Right kidney (tissue), 1 donor: ENCODE results near the gene ASTN2.

Experiments used
- DNase-seq: peaks from one replicate; pipeline ENCODE4 v3.0.0-alpha.2; 2016

The ASTN2 gene

GRCh38 chr9:117415358-117415914 lies 579 bp upstream of the ASTN2 start:
- peak; percentile 42 for DNase-seq

- peak; percentile 70 for DNase-seq
These were observed 494 bp downstream of the ASTN2 start for GRCh38 chr9:117414220-117414905.

DNA sequence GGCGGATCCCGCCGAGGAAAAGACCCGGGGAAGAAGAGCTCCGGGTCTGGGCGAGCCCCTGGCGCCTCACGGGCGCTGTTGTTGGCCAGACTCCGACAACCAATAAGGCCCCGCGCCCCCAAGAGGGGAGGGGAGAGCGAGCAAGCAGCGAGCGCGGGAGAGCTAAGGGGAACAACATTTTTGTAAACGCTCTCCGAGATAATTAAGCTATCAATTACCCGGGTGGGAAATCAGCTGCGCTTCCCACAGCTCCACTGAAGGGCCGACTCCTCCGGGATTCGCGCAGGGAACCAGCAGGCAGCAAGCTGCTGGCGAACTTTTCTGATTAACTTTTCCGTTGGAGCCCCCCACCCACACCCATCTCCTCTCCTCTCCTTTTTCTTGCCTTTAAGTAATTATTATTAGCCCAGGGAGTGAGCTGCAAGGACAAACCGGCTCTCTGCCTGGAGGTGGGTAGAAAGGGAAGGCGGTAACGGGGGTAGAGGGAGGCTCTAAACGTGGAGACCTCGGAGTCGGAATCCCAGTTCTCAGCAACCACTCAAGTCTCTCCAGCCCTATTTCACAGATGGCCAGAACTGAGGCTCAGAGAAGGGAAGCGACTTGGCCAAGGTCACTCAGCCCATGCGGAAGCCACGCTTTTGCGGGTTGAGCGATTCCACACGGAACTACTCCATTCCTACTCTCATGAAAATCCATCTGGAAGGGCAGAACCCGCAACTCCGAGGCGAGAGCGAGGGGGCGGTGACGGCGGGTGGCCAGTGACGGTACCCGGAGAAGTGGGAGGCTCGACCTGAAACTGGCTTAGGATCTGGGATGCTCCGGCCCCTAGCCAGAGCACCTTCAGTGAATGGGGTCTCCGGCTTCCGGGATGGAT lies 1.3 kb downstream of the ASTN2 start:
- peak; percentile 59 for DNase-seq

- DNase-seq = peak; percentile 48
These were observed 2.0 kb downstream of the ASTN2 start for GRCh38 chr9:117412841-117413240.

DNA sequence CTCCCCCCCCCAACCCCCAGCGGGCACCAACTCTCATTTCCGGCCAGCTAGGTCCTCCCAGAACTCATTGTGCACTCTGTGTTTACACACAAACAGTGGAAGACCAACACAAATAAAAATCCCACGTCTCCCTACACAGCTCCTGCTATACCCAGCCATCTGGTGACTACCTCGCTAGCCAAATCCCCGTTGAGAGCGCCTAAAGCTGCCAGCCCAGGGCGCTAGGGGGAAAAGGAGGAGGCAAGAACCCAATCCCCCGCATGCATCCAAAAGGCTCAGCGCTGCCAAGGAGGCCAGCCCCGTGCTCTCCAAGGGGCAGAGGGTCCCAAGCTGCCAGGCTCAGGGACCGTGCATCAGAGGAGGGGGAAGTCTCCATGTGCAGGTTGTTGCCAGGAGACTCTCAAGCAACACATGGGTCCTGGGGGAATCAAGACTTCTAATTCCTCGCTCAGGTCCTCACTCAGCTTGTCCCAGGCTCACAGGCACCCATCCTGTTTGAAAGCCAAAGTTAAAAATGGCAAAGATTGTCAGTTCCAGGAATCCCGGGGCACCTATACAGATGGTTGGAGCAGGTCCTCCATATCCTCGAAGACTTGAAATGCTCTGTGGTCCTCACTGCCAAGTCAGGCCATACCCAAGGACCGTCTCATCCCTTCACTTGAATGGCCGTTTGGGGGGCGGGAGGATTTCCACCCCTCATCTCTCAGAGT lies 2.7 kb downstream of the ASTN2 start:
- DNase-seq = peak; percentile 9

DNA sequence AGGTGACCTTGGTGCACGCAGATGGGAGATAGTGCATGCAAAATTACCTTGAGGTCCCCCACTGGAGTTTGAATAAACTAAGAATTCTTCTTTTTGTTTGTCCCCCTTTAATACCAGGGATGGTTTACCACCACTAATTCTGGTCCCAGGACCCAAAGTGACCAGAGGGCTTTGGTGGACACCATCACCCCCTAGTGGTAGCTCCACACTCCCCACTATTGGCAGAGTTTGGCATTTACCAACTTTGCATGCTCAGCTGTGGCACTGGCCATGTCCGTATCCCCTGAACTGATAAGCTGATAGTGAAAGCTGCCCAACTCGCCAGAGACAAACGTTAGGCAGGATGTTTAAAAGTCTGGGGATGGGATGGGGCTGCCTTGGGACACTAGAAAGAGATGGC lies 3.3 kb downstream of the ASTN2 start:
- DNase-seq = peak; percentile 16

- no peak for DNase-seq
These were observed 5.5 kb downstream of the ASTN2 start for GRCh38 chr9:117409321-117409720.

DNA sequence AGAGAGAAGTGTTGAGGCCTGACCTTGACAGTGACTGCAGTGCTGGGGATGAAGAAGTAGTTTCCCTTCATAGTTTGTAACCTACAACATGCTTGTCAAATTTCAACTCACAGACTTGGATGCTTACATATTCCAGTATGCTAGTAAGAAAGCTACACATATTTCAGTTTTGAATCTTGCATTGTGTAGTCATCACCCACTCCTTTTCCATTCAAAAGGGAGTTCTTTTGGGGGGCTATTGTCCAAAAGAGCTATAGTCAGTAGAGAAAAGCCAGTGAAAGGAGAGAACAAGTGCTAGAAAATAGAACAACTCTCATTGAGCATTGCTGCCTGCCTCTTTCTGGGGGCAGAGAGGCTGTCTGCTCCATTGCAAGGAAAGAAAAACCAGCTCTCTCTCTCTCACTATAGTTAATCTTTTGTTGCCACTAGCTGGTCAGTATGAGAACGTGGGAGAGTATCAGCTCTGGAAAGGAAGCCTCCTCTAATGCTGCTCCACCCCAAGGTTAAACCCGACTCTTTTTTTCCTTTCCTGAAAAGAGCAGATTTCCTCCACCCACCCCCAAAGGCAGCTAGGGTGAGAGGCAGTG lies 7.3 kb downstream of the ASTN2 start:
- DNase-seq = no peak

DNA sequence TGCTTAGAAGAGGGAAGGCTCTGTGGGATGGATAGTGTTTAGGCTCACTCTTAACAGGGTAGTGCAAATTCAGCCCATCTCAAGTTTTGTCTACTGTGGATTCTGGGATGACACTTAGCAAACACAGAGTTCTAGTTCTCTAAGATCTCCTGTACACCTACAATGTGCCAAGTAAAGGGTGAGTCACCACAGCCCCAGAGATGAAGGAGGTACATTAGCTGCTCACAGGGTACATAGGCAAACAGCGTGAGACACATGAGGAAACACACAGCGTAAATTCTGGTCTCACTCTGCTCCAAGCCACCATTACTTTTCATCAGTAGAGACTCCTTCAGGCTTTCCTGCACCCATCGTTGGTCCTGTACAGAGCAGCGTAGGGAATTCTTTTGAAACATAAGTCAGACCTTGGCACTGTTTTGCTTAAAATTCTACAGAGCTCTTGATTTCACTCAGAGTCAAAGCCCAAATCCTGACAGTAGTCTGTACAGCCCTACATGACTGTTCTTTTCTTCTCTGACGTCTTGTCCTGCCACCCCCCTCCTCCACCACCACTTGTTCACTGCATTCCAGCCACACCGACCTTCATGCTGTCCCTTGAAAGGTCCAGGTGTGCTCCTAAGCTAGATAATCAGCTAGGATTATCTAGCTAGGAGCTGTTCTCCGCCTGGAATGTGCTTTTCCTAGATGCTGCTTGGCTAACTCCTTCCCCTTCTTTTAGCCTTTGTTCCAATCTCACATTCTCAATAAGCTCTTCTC lies 8.7 kb downstream of the ASTN2 start:
- DNase-seq = no peak

DNA sequence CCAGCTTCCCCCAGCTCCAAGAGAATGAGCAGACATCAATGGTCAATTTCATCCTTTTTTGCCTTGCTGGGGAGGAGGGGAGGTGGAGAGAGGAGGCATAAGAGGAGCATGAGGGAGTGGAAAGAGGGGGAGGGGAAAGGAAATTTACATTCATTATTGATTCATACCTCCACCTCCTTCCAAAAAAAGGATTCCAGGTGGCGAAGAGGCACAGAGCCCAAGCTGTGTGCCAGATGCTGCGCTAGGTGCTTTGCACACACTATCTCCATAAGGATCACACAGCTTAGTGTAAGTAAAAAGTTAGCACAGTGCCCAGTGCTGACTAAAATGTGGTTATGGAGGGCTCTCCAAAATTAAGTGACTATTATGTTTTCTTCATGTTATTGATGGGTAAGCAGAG lies 11.0 kb downstream of the ASTN2 start:
- DNase-seq = no peak

- no peak for DNase-seq
These were observed 11.4 kb downstream of the ASTN2 start for GRCh38 chr9:117403403-117403811.

DNA sequence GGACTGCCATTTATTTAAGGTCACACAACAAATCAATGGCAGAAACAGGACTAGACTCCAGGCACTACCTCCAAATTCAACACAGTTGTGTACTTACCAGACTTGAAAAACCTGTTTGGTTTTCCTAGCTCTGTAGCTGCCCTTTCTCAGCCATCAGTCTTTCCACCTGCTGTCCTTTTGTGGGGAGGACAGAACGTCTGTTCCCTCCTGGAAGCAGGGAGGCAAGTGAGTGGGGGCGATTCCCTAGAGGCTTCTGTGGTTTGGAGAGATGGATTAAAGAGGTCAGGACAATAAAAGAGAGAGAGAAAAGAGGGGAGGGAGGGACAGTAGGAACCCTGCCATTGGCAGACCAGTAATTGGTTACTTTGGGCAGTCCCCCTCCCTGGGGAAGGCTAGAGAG lies 14.7 kb downstream of the ASTN2 start:
- no peak for DNase-seq

DNA sequence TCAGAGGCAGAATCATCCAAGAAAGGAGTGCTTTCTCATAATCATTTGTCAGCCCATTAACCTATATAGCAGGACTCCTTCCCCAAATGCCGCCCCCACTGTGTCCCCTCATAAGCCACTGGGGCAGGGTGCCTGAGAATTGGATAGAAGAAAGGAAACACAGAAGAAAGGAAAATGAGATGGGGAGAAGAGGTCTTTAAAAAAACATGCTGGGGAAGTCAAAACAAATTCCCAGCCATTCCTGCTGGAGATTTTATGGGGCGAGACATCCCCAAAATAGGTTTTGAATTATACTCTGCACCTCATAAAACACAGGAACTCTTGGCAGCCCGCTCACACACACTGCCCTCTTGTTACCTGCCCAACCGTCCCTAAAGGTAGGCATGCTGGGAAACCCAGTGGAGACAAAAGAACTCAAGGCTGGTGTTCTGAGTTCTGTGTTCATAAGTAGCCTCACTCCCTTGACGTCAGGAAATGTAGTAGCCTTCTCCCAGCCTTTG lies 19.7 kb downstream of the ASTN2 start:
- DNase-seq = peak; percentile 18

DNA sequence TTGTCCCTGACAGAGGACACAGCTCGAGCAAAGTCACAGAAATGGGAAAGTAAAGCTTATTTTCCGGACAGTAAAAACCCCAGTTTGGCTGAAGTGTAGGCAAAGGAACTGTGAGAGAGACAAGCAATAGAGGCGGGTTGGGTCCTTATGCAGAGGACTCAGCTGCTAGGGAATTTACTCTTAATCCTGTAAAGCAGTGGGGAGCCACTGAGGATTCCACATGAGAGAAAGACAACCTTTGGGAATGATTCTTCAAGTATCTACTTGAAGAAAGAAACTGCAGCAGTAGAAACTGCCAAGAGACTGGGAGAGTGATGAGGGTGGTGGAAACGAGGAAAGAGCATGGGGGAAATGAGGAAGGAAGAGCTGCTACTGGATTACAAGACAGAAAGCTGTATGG lies 20.2 kb downstream of the ASTN2 start:
- DNase-seq = peak; percentile 18

GRCh38 chr9:117392992-117393391 lies 21.9 kb downstream of the ASTN2 start:
- DNase-seq = no peak

DNA sequence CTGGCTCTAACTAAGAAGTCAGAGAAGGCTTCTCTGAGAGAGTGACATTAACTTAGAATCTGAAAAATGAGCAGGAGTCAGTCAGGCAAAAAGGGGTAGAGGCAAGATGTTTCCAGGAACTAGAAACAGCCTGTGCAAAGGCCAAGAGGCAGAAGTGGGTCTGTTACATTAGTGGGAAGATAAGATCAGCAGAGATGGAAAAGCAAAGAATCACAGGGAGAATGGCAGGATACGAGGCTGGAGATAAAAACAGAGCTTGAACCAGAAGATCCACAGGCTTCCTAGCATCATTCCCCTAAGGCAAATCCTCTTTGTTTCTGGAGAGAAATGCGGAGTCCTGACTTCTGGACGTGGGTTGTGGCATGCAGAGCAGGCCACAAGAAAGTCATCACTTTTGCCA lies 27.4 kb downstream of the ASTN2 start:
- no peak for DNase-seq

GRCh38 chr9:117379341-117379740 lies 35.5 kb downstream of the ASTN2 start:
- DNase-seq = no peak

- no peak for DNase-seq
These were observed 37.8 kb downstream of the ASTN2 start for GRCh38 chr9:117377046-117377445.

GRCh38 chr9:117375956-117376355 lies 38.9 kb downstream of the ASTN2 start:
- DNase-seq = no peak

- DNase-seq = no peak
These were observed 40.7 kb downstream of the ASTN2 start for GRCh38 chr9:117374076-117374725.

DNA sequence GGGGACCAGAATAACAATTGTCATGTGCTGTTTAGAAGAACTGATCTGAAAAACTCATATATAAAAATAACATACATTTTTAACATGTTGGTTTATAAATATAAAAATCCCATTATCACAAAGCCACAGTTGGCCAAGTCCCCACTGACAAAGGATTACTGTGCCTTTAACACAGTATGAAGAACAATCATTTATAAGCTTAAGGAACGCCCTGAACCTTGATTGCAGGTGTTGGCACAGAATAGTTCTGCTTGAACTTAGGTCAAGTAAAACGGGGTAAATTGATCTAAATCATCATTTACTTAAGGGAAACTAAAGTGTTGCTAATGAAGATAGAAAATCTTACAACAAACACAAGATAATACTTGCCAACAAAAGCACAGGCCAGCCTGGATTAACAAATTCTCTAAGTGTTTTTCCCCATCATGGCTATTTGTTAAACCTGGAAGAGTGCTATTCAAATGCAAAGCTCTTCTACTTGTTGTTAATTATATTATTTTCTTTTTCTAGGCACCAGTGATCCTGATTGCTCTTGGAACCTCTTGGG lies 46.1 kb downstream of the ASTN2 start:
- DNase-seq = no peak
